ENCODE measurements around the gene MMRN2. TPM values are rescaled to one million over a fixed set of nuclear protein-coding genes. Genes with fewer than 3 reads are reported as not detected.
"Not testable (repeated sequence)": the region's sequence is repeated elsewhere in the genome, so short reads cannot be mapped to it uniquely, and the experiment has no call there.

The MMRN2 gene, protein sequence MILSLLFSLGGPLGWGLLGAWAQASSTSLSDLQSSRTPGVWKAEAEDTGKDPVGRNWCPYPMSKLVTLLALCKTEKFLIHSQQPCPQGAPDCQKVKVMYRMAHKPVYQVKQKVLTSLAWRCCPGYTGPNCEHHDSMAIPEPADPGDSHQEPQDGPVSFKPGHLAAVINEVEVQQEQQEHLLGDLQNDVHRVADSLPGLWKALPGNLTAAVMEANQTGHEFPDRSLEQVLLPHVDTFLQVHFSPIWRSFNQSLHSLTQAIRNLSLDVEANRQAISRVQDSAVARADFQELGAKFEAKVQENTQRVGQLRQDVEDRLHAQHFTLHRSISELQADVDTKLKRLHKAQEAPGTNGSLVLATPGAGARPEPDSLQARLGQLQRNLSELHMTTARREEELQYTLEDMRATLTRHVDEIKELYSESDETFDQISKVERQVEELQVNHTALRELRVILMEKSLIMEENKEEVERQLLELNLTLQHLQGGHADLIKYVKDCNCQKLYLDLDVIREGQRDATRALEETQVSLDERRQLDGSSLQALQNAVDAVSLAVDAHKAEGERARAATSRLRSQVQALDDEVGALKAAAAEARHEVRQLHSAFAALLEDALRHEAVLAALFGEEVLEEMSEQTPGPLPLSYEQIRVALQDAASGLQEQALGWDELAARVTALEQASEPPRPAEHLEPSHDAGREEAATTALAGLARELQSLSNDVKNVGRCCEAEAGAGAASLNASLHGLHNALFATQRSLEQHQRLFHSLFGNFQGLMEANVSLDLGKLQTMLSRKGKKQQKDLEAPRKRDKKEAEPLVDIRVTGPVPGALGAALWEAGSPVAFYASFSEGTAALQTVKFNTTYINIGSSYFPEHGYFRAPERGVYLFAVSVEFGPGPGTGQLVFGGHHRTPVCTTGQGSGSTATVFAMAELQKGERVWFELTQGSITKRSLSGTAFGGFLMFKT
- total RNA-seq, result 0.94 and 1.0 TPM in 2 replicates
- 1.0 TPM for polyA plus RNA-seq (2012)

- DNase-seq (ENCODE audit: low read depth), result no peak
Observed at GRCh38 chr10:86957471-86958115, at the start of gene MMRN2. MMRN2 (minus strand) TSS chr10:86957615; CDS start chr10:86957541, 74 bp downstream.

DNA sequence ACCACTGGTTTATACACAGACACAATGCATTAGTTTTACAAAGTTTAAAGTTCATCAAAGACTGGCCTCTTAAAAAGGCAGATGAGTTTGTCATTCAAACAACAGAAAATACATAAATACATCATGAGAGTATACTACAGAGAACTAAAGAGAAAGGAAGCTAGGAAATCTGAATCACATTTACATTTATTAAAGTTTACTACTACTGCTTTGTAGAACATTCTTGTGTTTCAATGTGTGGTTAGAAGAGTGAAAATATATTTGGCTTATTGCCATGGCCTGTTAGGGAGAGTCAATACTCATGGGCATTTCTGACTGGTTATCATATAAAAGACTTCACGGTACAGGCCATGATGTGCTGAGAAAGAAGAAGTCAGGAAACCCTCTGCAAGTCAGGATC lies 49.7 kb upstream of the MMRN2 start:
- DNase-seq (ENCODE audit: low read depth), result not testable (repeated sequence)

GRCh38 chr10:87000491-87000890 lies 43.1 kb upstream of the MMRN2 start:
- DNase-seq (ENCODE audit: low read depth), result no peak

GRCh38 chr10:86999802-87000403 lies 42.5 kb upstream of the MMRN2 start:
- DNase-seq (ENCODE audit: low read depth), result not testable (repeated sequence)

GRCh38 chr10:86992929-86993328 lies 35.5 kb upstream of the MMRN2 start:
- DNase-seq (ENCODE audit: low read depth), result no peak

GRCh38 chr10:86992456-86992855 lies 35.0 kb upstream of the MMRN2 start:
- DNase-seq (ENCODE audit: low read depth), result no peak

DNA sequence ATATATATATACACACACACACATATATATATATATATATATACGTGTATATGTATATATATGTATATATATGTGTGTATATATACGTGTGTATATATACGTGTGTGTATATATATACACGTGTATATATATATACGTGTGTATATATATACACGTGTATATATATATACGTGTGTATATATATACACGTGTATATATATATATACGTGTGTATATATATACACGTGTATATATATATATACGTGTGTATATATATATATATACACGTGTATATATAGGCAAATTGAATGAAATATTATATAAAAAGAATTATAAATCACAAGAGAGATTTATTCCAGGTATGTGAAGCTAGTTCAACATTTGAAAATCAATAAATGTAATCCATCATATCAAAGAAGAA lies 33.9 kb upstream of the MMRN2 start:
- DNase-seq (ENCODE audit: low read depth), result not testable (repeated sequence)

- no peak for DNase-seq (ENCODE audit: low read depth)
Observed at GRCh38 chr10:86988520-86988919, 31.1 kb upstream of the MMRN2 start.

DNA sequence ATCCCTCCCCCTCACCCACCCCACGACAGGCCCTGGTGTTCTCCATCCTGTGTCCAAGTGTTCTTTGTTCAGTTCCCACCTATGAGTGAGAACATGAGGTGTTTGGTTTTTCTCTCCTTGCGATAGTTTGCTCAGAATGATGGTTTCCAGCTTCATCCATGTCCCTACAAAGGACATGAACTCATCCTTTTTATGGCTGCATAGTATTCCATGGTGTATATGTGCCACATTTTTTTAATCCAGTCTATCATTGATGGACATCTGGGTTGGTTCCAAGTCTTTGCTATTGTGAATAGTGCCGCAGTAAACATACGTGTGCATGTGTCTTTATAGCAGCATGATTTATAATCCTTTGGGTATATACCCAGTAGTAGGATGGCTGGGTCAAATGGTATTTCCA lies 27.1 kb upstream of the MMRN2 start:
- not testable (repeated sequence) for DNase-seq (ENCODE audit: low read depth)

DNA sequence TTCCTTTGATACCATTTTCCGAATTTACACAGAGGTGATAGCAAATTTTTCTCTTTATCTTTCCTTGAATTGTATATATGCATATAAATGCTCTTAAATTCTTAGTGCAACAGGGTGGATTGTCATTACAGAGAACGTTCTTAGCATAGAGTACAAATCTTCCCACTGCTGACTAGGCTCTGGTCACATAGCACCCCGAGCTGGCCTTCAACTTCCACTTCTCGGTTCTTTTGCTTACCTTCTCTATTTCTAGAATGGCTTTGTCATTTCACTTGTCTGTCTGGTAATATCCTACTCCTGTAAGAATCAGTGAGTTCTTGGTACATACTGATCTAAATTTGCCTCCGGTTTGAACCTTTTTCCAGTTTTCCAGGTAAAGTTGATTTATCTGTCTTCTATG lies 24.3 kb upstream of the MMRN2 start:
- DNase-seq (ENCODE audit: low read depth), result no peak

- peak; percentile 18 for DNase-seq (ENCODE audit: low read depth)
Observed at GRCh38 chr10:86981020-86981419, 23.6 kb upstream of the MMRN2 start.

DNA sequence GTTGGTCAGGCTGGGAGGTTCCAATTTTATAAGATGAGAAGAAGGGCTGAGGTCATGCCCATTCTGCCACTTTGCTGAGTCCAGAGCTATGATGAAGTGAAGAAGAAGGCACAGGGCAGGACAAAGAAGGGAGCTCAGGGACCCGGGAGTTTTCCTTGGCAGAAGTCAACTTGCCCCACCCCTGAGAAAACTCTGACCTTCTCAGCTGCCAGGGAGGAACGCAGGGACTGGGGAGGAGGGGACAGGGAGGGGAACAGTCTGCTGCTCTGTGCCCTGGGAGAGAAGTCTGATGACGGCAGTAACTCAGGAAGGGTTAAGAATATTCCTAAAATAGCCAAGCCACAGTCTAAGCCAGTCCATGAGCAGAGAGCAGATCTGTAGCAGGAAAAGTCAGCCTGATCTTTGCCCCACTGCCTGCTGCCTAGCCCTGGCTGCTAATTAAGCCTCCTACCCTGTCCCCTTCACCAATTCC lies 22.6 kb upstream of the MMRN2 start:
- DNase-seq (ENCODE audit: low read depth), result peak; percentile 87

DNA sequence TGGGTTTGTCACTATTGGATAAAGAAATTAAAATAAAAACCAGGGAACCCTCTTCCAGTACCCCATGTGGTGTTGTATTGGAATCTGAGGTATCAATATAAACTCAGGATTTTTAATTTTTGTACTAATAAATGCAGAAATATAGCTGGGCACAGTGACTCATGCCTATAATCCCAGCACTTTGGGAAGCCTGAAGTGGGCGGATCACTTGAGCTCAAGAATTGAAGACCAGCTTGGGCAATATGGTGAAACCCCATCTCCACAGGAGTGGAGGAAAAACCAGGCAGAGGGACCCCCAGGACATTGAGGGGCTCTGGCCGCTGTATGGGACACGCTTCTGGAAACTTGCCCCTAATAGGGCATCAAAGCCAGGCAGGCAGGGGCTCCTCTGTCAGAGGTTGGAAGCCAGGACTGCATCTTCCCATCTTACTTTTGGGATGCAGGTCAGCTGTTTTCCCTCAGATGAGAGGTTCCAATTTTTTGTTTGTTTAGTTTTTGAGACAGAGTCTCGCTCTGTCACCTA lies 21.9 kb upstream of the MMRN2 start:
- DNase-seq (ENCODE audit: low read depth), result peak; percentile 18

- peak; percentile 42 for DNase-seq (ENCODE audit: low read depth)
Observed at GRCh38 chr10:86978457-86978856, 21.0 kb upstream of the MMRN2 start.

- no peak for DNase-seq (ENCODE audit: low read depth)
Observed at GRCh38 chr10:86976362-86977056, 19.1 kb upstream of the MMRN2 start.

DNA sequence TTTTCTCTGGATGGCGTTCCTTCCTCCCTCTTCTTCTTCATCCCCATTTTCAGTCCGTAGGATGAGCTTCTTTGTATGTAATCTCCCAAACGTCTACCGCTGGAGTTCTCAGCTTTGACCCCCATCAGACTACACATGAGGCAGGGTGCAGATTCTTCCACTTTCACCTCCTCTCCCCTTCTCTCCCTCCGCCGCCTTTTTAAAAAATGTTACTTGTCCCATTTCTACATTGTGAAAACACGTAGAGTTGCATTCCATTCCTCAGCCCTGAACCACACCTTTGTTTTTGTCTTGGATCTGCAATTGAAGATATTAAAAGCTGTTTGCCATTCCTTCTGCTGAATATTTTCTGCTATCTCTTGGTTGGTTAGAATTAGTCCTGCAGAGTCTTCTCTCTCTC lies 17.1 kb upstream of the MMRN2 start:
- DNase-seq (ENCODE audit: low read depth), result no peak

DNA sequence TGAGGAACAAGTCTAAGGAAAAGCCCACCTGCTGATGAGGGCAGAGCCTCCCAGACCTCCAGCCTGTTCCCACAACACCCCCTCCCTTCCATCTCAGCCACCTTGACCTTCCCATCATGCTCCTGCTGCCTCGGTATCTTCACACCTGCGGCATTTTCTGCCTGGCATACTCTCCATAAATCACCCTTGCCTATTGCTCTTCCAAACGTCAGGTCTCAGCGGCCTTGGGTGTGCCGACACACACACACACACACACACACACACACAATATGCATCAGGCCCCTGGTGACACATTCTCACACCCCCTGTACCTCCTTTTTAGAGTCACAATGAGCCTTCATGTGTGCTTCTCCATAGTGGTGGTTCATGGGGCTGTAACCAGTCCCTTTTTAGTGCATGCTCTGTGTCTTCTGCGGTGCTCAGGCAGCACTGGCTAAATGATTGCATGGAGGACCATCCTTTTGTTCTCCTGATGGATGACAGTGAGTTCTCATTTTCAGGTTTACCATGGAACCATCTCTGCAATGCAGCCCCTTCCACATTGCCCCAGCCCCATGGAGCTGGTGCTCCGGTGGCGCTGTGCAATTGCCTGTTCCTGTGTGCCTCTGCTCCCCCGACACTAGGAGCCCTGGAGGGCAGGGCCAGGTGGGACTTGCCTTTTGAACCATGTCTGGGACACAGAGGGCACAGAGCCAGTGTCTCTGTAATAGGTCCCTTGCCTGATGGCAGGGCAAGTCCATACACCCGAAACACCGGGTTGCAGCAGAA lies 15.4 kb upstream of the MMRN2 start:
- no peak for DNase-seq (ENCODE audit: low read depth)

- DNase-seq (ENCODE audit: low read depth), result peak; percentile 88
Observed at GRCh38 chr10:86971232-86971991, 14.0 kb upstream of the MMRN2 start.

DNA sequence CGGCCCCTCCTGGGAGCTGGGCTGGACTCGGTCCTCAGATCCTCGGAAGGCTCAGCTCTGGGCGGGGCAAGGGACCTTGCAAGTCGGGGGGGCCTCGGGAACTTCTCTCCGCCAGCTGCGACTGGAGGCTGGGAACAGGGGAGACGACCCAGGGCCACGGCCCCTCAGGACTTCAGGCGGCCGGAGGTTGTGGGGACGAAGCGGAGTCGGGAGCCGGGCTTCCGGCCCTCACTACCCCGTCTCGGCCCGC lies 13.5 kb upstream of the MMRN2 start:
- DNase-seq (ENCODE audit: low read depth), result no peak

Measured in myocyte (in vitro differentiated cells).